Measurements from ENCODE around the gene SCD5. TPM values are rescaled to one million over a fixed set of nuclear protein-coding genes. Genes with fewer than 3 reads are reported as not detected.

The SCD5 gene
- total and polyA plus RNA-seq, 2 of the 13 experiments (the other 11 are each of a cell fraction or from before 2014, with no cell fraction given): not detected

DNA sequence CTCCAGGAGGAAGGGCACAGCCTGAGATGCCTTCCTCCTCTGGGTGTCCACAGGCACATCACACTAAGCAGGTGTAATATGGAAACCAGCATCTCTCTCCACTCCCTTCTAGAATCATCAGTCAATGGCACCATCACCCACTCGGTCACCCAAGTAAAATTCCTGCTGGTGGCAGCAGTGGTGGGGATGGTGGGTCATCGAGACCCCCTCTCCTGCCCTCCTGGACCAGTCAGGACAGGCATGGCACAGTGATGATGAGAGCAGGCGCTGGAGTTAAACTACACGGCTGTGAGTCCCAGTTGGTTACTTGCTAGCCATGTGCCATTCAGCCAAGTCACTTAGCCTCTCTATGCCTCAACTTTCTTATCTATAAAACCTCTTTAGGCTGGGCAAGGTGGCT is 42.5 kb downstream of the SCD5 start:
- ChIA-PET POLR2A (no interaction called here), CTCF (ENCODE audit: low intra/inter-chr PET ratio, low total read pairs) (no interaction called here)
- no peak for DNase-seq (ENCODE audit: low spot score)
- no peak for ATAC-seq
- Histone ChIP-seq H2AFZ (ENCODE audit: low read length) (no peak overlapping the region), H3K27me3 (ENCODE audit: control insufficient read depth in 1 of 2, insufficient read depth in 2 of 2, low read length in 2 of 2) (peaks cover 0 to 18% of the 10 kb centered on the region in 2 experiments; a peak in 3 of 5 replicates), H4K20me1 (ENCODE audit: insufficient read depth, low read length) (no peaks in the 10 kb centered on the region), H3K4me1 (ENCODE audit: insufficient read depth, low read length) (0 out of 2 replicates have a peak, but pooled peaks cover 12% of the 10 kb centered on the region), H3K79me2 (ENCODE audit: insufficient read depth, low read length) (no peaks in the 10 kb centered on the region), H3K4me2 (ENCODE audit: low read depth, low read length) (no peak overlapping the region), H3K9ac (ENCODE audit: insufficient read depth, low read depth, low read length) (no peak overlapping the region), H3K4me3 (replicated peaks in 1 of 3; ENCODE audit: insufficient read depth in 1 of 3, low read depth in 2 of 3, low read length in 3 of 3) (no peak overlapping the region), H3K9me3 (ENCODE audit: low read length) (no peaks in the 10 kb centered on the region), H3K27ac (ENCODE audit: extremely low read length, insufficient read depth, low read length) (no peak overlapping the region), H3K36me3 (replicated peaks in 1 of 2; ENCODE audit: control insufficient read depth in 1 of 2, insufficient read depth in 2 of 2, low read length in 2 of 2) (no peaks in the 10 kb centered on the region)
- 47% methylated on average over 4 of the region's 4 CpGs for WGBS (ENCODE audit: low lambda C conversion rate)
- FAIRE-seq: no peak
- BruUV-seq (replicated peaks): no TSS peak
- intact Hi-C loops (cut with micrococcal nuclease; ENCODE audit: unreplicated experiment) (no loop called here), in situ Hi-C loops (cut with HindIII; ENCODE audit: extremely low pct_ligation_motif_present, low pct_unique_long_range_greater_than_20kb) (no loop called here)
- TF ChIP-seq, protein P1, sequence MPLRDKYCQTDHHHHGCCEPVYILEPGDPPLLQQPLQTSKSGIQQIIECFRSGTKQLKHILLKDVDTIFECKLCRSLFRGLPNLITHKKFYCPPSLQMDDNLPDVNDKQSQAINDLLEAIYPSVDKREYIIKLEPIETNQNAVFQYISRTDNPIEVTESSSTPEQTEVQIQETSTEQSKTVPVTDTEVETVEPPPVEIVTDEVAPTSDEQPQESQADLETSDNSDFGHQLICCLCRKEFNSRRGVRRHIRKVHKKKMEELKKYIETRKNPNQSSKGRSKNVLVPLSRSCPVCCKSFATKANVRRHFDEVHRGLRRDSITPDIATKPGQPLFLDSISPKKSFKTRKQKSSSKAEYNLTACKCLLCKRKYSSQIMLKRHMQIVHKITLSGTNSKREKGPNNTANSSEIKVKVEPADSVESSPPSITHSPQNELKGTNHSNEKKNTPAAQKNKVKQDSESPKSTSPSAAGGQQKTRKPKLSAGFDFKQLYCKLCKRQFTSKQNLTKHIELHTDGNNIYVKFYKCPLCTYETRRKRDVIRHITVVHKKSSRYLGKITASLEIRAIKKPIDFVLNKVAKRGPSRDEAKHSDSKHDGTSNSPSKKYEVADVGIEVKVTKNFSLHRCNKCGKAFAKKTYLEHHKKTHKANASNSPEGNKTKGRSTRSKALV (CRISPR knock-in tag; IDR thresholded peaks at IDR 0.05): no peak
- no peak for TF ChIP-seq AGO2 (optimal IDR thresholded peaks at IDR 0.05; ENCODE audit: low read depth, low read length)
- no peak for TF ChIP-seq ZNF570 (CRISPR knock-in tag; IDR thresholded peaks at IDR 0.05; ENCODE audit: borderline replicate concordance)
- TF ChIP-seq NCOA5 (CRISPR knock-in tag; IDR thresholded peaks at IDR 0.05): no peak
- TF ChIP-seq GATAD1 (CRISPR knock-in tag; IDR thresholded peaks at IDR 0.05): no peak

DNA sequence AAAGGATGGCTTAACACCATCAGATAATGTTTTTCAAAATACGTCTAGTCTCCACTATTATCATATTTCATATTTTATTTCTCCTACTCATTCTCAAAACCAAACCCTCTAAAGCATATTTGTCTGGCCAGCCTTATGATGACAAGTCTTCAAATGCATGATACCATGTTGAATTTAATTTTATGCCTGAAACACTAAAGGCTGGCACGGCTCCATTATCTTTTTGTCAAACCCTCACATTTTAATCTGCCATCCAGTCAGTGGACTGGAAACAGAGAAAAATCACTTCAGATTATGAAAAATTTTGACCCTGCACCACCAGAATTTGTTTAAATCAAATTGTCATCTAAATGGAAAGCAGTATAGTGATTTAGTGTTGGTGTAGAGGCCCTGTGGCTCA is 42.9 kb downstream of the SCD5 start:
- no peak for TF ChIP-seq RARA (CRISPR knock-in tag; IDR thresholded peaks at IDR 0.05)
- TF ChIP-seq HHEX (CRISPR knock-in tag; IDR thresholded peaks at IDR 0.05): no peak
- TF ChIP-seq ZNF292 (CRISPR knock-in tag; IDR thresholded peaks at IDR 0.05; ENCODE audit: borderline replicate concordance, low read depth): no peak
- Histone ChIP-seq H2AFZ (ENCODE audit: low read length) (no peak overlapping the region), H3K4me2 (ENCODE audit: low read depth, low read length) (no peak overlapping the region), H3K79me2 (ENCODE audit: insufficient read depth, low read length) (no peaks in the 10 kb centered on the region), H3K27ac (ENCODE audit: extremely low read length, insufficient read depth, low read length) (no peak overlapping the region), H3K4me1 (ENCODE audit: insufficient read depth, low read length) (0 out of 2 replicates have a peak, but pooled peaks cover 17% of the 10 kb centered on the region), H4K20me1 (ENCODE audit: insufficient read depth, low read length) (no peaks in the 10 kb centered on the region), H3K9me3 (ENCODE audit: low read length) (no peaks in the 10 kb centered on the region), H3K4me3 (replicated peaks in 1 of 3; ENCODE audit: insufficient read depth in 1 of 3, low read depth in 2 of 3, low read length in 3 of 3) (no peak overlapping the region), H3K9ac (ENCODE audit: insufficient read depth, low read depth, low read length) (no peak overlapping the region), H3K36me3 (replicated peaks in 1 of 2; ENCODE audit: control insufficient read depth in 1 of 2, insufficient read depth in 2 of 2, low read length in 2 of 2) (no peaks in the 10 kb centered on the region), H3K27me3 (ENCODE audit: control insufficient read depth in 1 of 2, insufficient read depth in 2 of 2, low read length in 2 of 2) (peaks cover 0 to 15% of the 10 kb centered on the region in 2 experiments; a peak in 3 of 5 replicates)
- FAIRE-seq: no peak
- BruUV-seq (replicated peaks): no TSS peak
- intact Hi-C loops (cut with micrococcal nuclease; ENCODE audit: unreplicated experiment): no loop called here
- in situ Hi-C loops (cut with HindIII; ENCODE audit: extremely low pct_ligation_motif_present, low pct_unique_long_range_greater_than_20kb): no loop called here
- DNase-seq (ENCODE audit: low spot score): no peak
- POLR2A ChIA-PET: no interaction called here
- WGBS (ENCODE audit: low lambda C conversion rate): 71% methylated on average over 2 of the region's 2 CpGs
- CTCF ChIA-PET (ENCODE audit: low intra/inter-chr PET ratio, low total read pairs): no interaction called here
- ATAC-seq: no peak
